Testis (tissue), 3 donors: ENCODE measurements around the gene ALOX12. TPM values are rescaled to one million over a fixed set of nuclear protein-coding genes. Genes with fewer than 3 reads are reported as not detected.
"Not testable (repeated sequence)": the region's sequence is repeated elsewhere in the genome, so short reads cannot be mapped to it uniquely, and the experiment has no call there.

ENCODE experiments used
- DNase-seq: peaks from one replicate; pipeline ENCODE4 v3.0.0-alpha.2; 2019
- H3K27ac ChIP-seq, 2 donors: fragments of 200-600 bp; sonication (generic); one replicate each; pipeline ENCODE4 v1.5.1; 2019
- H3K27me3 ChIP-seq: fragments of 200-600 bp; sonication (generic); one replicate; pipeline ENCODE4 v1.5.1; 2019
- H3K36me3 ChIP-seq: fragments of 200-600 bp; sonication (generic); one replicate; pipeline ENCODE4 v1.5.1; 2017; ENCODE audit warnings: low read depth; ENCODE audit errors: missing control alignments
- H3K4me1 ChIP-seq: fragments of 200-600 bp; sonication (generic); one replicate; pipeline ENCODE4 v1.5.1; 2019
- H3K4me3 ChIP-seq, 2 donors: fragments of 200-600 bp; sonication (generic); one replicate each; pipeline ENCODE4 v1.5.1; 2017 to 2019
- H3K9me3 ChIP-seq: fragments of 200-600 bp; sonication (generic); one replicate; pipeline ENCODE4 v1.5.1; 2017
- POLR2A ChIP-seq: fragments of 450-650 bp; IDR thresholded peaks from one replicate; pipeline ENCODE4 v1.6.1; 2017; ENCODE audit warnings: antibody characterized with exemption, mild to moderate bottlenecking, moderate library complexity
- WGBS, 2 donors: methylation state at CpG; one replicate each; pipeline ENCODE4 v1.1.5; 2018; 5-methylcytosine and 5-hydroxymethylcytosine counted together
- intact Hi-C: fragments of 100-400 bp; cut with DNase I; formaldehyde crosslinking; loops from one replicate; pipeline ENCODE4 v1.15.1; 2023; ENCODE audit warnings: low total_unique reads
- polyA plus RNA-seq: library from polyadenylated mRNA; stranded (reverse); fragments of 350-450 nt; fragmentation: Illumina TruSeq; extraction: RNeasy Lipid Tissue Mini Kit (QIAGEN cat#74804); gene quantifications from one replicate; pipeline ENCODE4 v1.2.3, GENCODE V29; 2014; ENCODE audit warnings: low read depth, low replicate concordance; ENCODE audit not compliant: insufficient read depth
- total RNA-seq, 2 donors: library from RNA; depleted of rRNA; stranded (reverse); fragments of >200 nt; gene quantifications; one replicate each; pipeline ENCODE4 v1.2.3, GENCODE V29; 2016
- TF ChIP-seq, protein P1 (sequence below), 3 experiments: fragments of 450-650 bp in 2 of 3; fragments of 200-600 bp in 1 of 3; sonication (generic) in 1 of 3; IDR thresholded peaks; one replicate each; pipeline ENCODE4 v1.5.1; 2016 to 2019; ENCODE audit warnings: antibody characterized with exemption in 3 of 3, mild to moderate bottlenecking in 2 of 3, moderate library complexity in 1 of 3

The ALOX12 gene
- total and polyA plus RNA-seq, 3 donors from 2014 or later, result 0.24 to 0.50 (median 0.25) TPM

GRCh38 chr17:6953689-6954088 lies 42.2 kb upstream of the ALOX12 start:
- no peaks in the 10 kb centered on the region for H3K9me3 ChIP-seq
- no peak overlapping the region for H3K4me3 ChIP-seq
- 83 to 89% methylated on average over 5 of the region's 5 CpGs for WGBS, 2 donors
- no peak overlapping the region for H3K27ac ChIP-seq
- no peak for DNase-seq
- intact Hi-C loops, result no loop called here
- no peaks in the 10 kb centered on the region for H3K36me3 ChIP-seq
- no peaks in the 10 kb centered on the region for H3K27me3 ChIP-seq
- no peak for TF ChIP-seq POLR2A
- TF ChIP-seq, protein P1, sequence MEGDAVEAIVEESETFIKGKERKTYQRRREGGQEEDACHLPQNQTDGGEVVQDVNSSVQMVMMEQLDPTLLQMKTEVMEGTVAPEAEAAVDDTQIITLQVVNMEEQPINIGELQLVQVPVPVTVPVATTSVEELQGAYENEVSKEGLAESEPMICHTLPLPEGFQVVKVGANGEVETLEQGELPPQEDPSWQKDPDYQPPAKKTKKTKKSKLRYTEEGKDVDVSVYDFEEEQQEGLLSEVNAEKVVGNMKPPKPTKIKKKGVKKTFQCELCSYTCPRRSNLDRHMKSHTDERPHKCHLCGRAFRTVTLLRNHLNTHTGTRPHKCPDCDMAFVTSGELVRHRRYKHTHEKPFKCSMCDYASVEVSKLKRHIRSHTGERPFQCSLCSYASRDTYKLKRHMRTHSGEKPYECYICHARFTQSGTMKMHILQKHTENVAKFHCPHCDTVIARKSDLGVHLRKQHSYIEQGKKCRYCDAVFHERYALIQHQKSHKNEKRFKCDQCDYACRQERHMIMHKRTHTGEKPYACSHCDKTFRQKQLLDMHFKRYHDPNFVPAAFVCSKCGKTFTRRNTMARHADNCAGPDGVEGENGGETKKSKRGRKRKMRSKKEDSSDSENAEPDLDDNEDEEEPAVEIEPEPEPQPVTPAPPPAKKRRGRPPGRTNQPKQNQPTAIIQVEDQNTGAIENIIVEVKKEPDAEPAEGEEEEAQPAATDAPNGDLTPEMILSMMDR (IDR thresholded peaks at IDR 0.05), result no peak
- no peaks in the 10 kb centered on the region for H3K4me1 ChIP-seq

DNA sequence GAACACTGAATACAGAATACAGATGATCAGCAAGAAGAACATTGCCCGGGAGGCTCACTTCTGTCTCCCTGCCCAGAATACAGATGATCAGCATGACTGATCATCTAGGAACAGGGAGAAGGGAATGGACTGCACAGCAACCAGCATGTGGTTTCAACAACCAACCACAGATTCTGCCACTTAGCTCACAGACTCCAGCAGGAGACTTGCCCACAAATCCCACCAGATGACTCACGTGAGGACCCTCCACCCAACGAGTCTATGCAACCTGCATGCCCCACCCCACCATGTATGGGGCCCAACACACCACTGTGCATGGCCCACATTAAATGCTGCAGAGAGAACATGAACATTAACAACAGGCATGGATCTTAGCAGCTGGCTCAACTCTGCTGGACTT lies 36.1 kb upstream of the ALOX12 start:
- 76 to 87% methylated on average over 3 of the region's 3 CpGs for WGBS, 2 donors
- no peak for TF ChIP-seq POLR2A
- TF ChIP-seq, protein P1 (IDR thresholded peaks at IDR 0.05), result no peak

GRCh38 chr17:6969323-6969726 lies 26.5 kb upstream of the ALOX12 start:
- H3K27ac ChIP-seq, result no peak overlapping the region
- H3K36me3 ChIP-seq, result no peaks in the 10 kb centered on the region
- no peaks in the 10 kb centered on the region for H3K9me3 ChIP-seq
- no peak for DNase-seq
- TF ChIP-seq, protein P1 (IDR thresholded peaks at IDR 0.05), result no peak
- TF ChIP-seq POLR2A, result no peak
- H3K27me3 ChIP-seq, result no peaks in the 10 kb centered on the region
- no peaks in the 10 kb centered on the region for H3K4me1 ChIP-seq
- 90 to 93% methylated on average over 4 of the region's 4 CpGs for WGBS, 2 donors
- no peak overlapping the region for H3K4me3 ChIP-seq
- intact Hi-C loops, result no loop called here

More for the DNA sequence above, 36.1 kb upstream of the ALOX12 start:
- Histone ChIP-seq H3K36me3 (no peaks in the 10 kb centered on the region), H3K4me1 (no peaks in the 10 kb centered on the region), H3K4me3 (no peak overlapping the region), H3K9me3 (no peaks in the 10 kb centered on the region), H3K27ac (no peak overlapping the region), H3K27me3 (no peaks in the 10 kb centered on the region)
- no peak for DNase-seq
- intact Hi-C loops, result no loop called here

- no peaks in the 10 kb centered on the region for H3K9me3 ChIP-seq
- H3K27me3 ChIP-seq, result no peaks in the 10 kb centered on the region
- H3K27ac ChIP-seq, result no peak overlapping the region
- no peaks in the 10 kb centered on the region for H3K36me3 ChIP-seq
- intact Hi-C loops, result no loop called here
- no peak for DNase-seq
- H3K4me3 ChIP-seq, result no peak overlapping the region
- H3K4me1 ChIP-seq, result no peaks in the 10 kb centered on the region
- TF ChIP-seq POLR2A, result no peak
- TF ChIP-seq, protein P1 (IDR thresholded peaks at IDR 0.05), result no peak
- 82 to 89% methylated on average over 2 of the region's 2 CpGs for WGBS, 2 donors
These were observed 24.9 kb upstream of the ALOX12 start for GRCh38 chr17:6970992-6971391.

- WGBS, 2 donors, result 71 to 82% methylated on average over 5 of the region's 5 CpGs
- H3K9me3 ChIP-seq, H3K36me3 ChIP-seq, H3K4me3 ChIP-seq, H3K4me1 ChIP-seq, intact Hi-C loops, H3K27me3 ChIP-seq, H3K27ac ChIP-seq, DNase-seq: not testable (repeated sequence)
These were observed 16.4 kb upstream of the ALOX12 start for GRCh38 chr17:6979440-6979839.
